SJSA1 (cell line): ENCODE results near the gene IL12A. TPM values are rescaled to one million over a fixed set of nuclear protein-coding genes. Genes with fewer than 3 reads are reported as not detected.
A peak's percentile ranks its signal among the peaks of the same experiment; 100 is the strongest.

Experiments
- DNase-seq, 2 experiments: peaks; one replicate each; pipeline ENCODE4 v3.0.0-alpha.2; 2015 to 2020; ENCODE audit warnings: low spot score in 2 of 2, low read depth in 1 of 2
- H3K27ac ChIP-seq: fragments of 250-450 bp; sonication (Bioruptor Pico); 2 replicates; pipeline ENCODE4 v1.5.1; 2020; ENCODE audit warnings: mild to moderate bottlenecking, moderate library complexity
- H3K27me3 ChIP-seq: fragments of 250-450 bp; sonication (Bioruptor Pico); replicated peaks from 2 replicates; pipeline ENCODE4 v1.5.1; 2020; ENCODE audit warnings: mild to moderate bottlenecking, moderate library complexity
- H3K36me3 ChIP-seq: fragments of 250-450 bp; sonication (Bioruptor Pico); 2 replicates; pipeline ENCODE4 v1.5.1; 2020; ENCODE audit warnings: mild to moderate bottlenecking
- H3K4me1 ChIP-seq: fragments of 250-450 bp; sonication (Bioruptor Pico); replicated peaks from 2 replicates; pipeline ENCODE4 v1.6.1; 2021; ENCODE audit warnings: mild to moderate bottlenecking
- H3K4me3 ChIP-seq: fragments of 250-450 bp; sonication (Bioruptor Pico); 2 replicates; pipeline ENCODE4 v1.5.1; 2020; ENCODE audit warnings: mild to moderate bottlenecking
- H3K9me3 ChIP-seq: fragments of 250-450 bp; sonication (Bioruptor Pico); replicated peaks from 2 replicates; pipeline ENCODE4 v1.5.1; 2020; ENCODE audit warnings: mild to moderate bottlenecking
- total RNA-seq: library from RNA; depleted of rRNA; stranded (reverse); fragments of >200 nt; shearing (Covaris generic); gene quantifications from 2 replicates; pipeline ENCODE4 v1.2.3, GENCODE V29; 2014

IL12A gene
- total RNA-seq, 1 experiment from 2014 or later = 5.5 TPM

DNA sequence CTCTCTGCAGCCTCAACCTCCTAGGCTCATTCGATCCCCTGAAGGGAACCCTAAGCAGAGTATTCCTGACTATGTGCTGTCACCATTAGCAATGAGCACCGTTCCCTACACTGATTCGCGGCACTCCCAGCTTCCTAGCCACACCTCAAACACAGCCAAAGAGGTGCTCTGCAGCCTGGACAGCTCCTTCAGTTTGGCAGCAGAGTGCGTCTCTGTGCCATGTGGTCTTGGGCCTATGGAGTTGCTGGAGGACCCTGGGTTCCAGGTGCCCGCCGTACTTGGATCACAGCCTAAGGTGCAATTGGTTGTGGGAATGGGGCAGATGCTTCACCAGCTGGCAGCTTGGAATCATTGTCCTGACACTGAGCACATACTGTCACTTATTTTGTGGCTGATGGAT, 17.3 kb upstream of the IL12A start:
- Histone ChIP-seq H3K27ac (no peak overlapping the region), H3K36me3 (no peaks in the 10 kb centered on the region), H3K4me3 (no peak overlapping the region), H3K4me1 (no peaks in the 10 kb centered on the region), H3K27me3 (no peaks in the 10 kb centered on the region), H3K9me3 (no peaks in the 10 kb centered on the region)
- no peak for DNase-seq

DNA sequence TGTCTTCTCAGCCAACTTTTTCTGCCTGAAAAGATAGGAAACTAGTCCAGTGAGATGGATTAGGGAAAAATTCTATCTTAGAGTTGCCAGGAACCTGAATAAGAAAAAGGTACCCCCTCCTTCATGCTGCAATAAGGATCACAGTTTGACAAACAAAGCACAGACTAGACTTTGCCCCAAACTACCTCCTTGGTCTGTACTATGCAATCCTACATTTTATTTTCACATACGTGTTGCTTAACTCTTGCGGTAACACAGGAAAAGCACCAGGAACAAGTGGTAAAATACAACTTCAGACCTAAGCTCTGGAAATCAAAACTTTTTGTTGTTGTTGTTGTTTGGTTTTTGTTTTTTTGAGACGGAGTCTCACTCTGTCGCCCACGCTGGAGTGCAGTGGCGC, 11.3 kb upstream of the IL12A start:
- Histone ChIP-seq H3K9me3 (no peaks in the 10 kb centered on the region), H3K27ac (no peak overlapping the region), H3K36me3 (no peaks in the 10 kb centered on the region), H3K27me3 (0 out of 2 replicates have a peak, but pooled peaks cover 3% of the 10 kb centered on the region), H3K4me3 (no peak overlapping the region), H3K4me1 (no peaks in the 10 kb centered on the region)
- no peak for DNase-seq

DNA sequence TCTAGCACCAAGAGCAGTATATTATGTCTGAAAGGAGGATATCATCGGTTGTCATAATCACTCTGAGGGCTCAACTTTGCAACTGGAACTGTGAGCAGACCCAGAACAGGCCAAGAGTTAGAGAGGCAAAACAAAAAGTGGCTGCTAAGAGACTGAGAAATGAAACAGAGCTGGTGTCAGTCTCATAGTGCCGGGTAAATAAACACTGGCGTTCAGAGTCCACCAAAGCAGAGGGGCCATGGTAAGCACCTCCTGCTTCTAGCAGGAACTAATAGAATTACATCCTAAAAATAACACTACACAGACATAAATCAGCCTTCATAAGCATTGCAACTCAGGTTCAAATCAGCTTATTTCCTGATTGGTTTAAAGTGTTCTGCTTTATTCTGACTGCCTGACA, 10.3 kb upstream of the IL12A start:
- H3K36me3 ChIP-seq = no peaks in the 10 kb centered on the region
- H3K9me3 ChIP-seq = no peaks in the 10 kb centered on the region
- no peak for DNase-seq
- H3K4me3 ChIP-seq = no peak overlapping the region
- no peaks in the 10 kb centered on the region for H3K4me1 ChIP-seq
- H3K27ac ChIP-seq = no peak overlapping the region
- 0 out of 2 replicates have a peak, but pooled peaks cover 3% of the 10 kb centered on the region for H3K27me3 ChIP-seq

DNA sequence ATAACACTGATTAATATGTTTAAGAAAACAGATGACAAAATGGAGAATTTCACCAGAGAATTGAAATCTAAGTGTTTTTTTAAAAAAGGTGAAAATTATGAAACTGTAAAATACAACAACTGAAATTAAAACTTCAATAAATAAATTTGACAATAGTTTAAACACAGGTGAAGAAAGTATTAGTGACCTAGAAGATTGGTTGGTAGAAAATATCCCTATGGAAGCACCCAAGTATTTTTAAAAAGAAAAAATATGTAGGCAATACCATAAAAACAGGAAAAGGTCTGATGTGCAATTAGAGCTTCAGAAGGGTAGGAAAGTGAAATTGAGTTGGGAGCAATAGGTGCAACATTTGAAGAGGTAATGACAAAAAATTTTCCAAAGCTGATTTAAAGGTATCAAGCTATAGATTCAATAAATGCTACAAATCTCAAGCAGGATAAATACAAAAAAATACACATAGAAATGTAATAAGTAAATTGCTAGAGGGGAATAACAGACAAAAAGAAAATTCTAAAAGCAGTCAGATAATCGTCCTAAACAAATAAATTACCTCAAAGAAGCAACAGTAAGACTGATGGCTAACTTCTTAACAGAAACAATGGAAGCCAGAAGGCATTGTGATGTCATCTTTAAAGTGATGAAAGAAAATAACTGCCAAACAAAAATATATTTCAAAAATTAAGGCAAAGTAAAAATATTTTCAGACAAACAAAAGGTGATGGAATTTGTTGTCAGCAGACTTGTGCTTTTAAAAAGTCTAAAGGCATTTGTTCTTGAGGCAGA, 9.5 kb upstream of the IL12A start:
- Histone ChIP-seq H3K27me3 (0 out of 2 replicates have a peak, but pooled peaks cover 3% of the 10 kb centered on the region), H3K4me3 (no peak overlapping the region), H3K9me3 (no peaks in the 10 kb centered on the region), H3K36me3 (no peaks in the 10 kb centered on the region), H3K4me1 (no peaks in the 10 kb centered on the region), H3K27ac (no peak overlapping the region)
- no peak for DNase-seq

DNA sequence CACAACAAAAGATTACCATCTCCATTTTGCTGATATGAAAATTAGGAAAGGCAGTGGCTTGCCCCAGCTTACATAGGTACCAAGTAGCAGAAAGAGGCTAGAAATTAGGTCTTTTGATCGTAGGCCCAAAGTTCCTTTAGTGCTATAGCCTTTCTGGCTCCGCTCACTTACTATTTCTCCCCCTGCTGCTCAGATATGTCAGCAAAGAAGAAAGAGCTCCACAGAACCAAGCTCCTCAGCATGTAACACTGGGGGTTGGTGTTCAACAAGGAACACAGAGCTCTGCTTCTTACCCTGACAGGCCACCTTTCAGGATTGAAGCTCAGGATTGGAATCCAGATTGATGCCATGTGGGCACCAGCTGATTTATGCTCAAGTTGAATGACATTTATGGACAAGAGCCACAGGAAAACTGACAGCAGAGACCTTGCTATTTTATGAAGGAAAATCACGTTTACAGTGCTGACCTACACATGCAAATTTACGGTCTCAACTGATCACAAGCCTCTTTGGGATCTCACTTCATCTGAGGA, 6.1 kb upstream of the IL12A start:
- Histone ChIP-seq H3K9me3 (no peaks in the 10 kb centered on the region), H3K27ac (no peak overlapping the region), H3K36me3 (no peaks in the 10 kb centered on the region), H3K27me3 (no peaks in the 10 kb centered on the region), H3K4me1 (peaks cover 2% of the 10 kb centered on the region), H3K4me3 (no peak overlapping the region)
- no peak for DNase-seq

DNA sequence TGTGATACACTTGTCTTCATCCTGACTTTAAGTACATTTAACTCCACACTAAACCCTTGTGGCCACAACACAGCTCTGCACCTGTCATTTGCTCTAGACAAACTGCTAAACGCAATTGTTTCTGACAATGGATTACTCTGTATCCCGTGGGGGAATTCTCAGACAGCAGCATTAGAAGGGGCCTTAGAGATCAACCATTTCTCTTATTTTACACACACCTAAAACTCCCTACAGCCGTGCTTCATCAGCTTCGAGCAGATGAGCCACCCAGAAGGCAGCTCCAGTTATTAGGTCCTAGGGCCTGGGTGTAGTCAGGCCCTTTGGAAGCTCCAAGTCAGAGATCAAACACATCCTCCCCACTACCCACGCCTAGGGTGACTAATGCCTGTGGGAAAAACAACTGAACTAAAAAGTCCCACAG, 1.3 kb upstream of the IL12A start:
- no peak for DNase-seq
- no peaks in the 10 kb centered on the region for H3K36me3 ChIP-seq
- H3K27ac ChIP-seq = no peak overlapping the region

DNA sequence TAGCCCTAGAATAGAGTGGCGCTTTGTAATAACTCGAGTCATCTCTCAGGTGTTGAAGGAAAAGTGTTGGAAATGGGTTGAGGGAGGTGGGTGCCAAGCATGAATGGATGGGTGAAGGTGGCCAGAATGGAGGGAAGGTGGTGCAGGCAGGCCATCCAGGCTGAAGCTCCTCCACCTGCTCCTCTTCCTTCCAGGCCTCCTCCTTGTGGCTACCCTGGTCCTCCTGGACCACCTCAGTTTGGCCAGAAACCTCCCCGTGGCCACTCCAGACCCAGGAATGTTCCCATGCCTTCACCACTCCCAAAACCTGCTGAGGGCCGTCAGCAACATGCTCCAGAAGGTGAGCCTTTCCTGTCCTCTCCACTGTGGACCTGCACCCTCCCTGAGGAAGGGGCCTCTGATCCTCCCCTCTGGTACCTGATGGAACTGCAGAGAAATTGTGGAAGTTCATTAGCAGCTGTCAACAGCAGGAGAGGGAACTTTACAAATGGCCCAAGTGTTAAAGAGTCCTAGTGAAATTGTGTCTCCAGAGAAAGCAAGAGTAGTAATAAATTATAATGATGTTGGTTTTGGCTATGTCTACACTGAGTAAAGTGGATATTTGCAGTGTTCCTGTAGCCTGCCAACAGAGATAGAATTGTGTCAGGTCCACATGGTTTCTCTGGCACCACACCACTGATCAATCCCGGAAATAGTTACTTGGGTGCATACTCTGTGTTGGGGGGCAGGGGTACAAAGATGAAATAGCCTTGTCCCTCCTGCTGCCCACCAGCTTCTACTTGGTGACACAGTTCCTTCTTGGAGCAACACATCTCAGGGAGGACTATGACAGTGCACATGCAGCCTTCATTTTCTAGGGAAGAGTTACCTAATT, 1.6 kb downstream of the IL12A start:
- peaks cover 33% of the 10 kb centered on the region for H3K4me1 ChIP-seq
- no peak overlapping the region for H3K4me3 ChIP-seq
- no peaks in the 10 kb centered on the region for H3K27me3 ChIP-seq
- H3K9me3 ChIP-seq = no peaks in the 10 kb centered on the region
- H3K36me3 ChIP-seq = no peaks in the 10 kb centered on the region
- no peak for DNase-seq
- H3K27ac ChIP-seq = no peak overlapping the region

More for the DNA sequence above, 1.3 kb upstream of the IL12A start:
- peaks cover 16% of the 10 kb centered on the region for H3K4me1 ChIP-seq
- H3K9me3 ChIP-seq = no peaks in the 10 kb centered on the region
- no peaks in the 10 kb centered on the region for H3K27me3 ChIP-seq
- H3K4me3 ChIP-seq = no peak overlapping the region

DNA sequence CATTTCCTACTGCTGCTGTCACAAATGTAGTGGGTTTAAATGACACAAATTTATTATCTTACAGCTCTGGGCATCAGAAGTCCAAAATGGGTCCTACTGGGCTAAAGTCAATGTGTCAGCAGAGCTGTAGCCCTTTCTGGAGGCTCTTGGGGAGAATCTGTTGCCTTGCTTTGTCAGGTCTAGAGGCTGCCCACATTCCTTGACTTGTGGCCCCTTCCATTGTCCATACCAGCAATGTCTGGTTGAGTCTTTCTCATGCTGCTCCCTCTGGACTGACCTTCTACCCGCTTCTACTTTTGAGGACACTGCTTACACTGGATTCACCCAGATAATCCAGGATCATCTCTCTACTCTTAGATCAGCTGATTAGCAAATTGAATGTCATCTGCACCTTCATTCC, 3.0 kb downstream of the IL12A start:
- Histone ChIP-seq H3K9me3 (no peaks in the 10 kb centered on the region), H3K4me3 (no peak overlapping the region), H3K27ac (no peak overlapping the region), H3K4me1 (peaks cover 43% of the 10 kb centered on the region), H3K27me3 (no peaks in the 10 kb centered on the region), H3K36me3 (no peaks in the 10 kb centered on the region)
- no peak for DNase-seq

DNA sequence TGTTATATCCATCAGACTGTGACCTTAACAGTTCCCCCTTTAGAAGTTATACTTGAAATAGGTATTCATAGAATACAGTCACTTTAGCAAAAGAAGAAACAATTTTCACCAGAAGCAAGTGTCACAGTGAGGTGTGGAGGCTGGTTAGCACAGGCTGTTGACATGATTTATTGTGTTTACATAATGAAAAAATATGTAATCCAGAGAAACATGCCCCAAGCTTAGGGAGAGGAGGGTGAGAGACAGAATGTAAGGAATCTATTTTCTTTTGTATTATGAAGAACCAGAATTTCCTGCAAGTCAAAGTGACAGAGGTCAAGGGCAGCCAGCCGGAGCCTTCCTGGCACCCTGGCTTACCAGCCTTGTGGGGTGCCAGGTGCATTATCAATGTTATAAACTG, 4.0 kb downstream of the IL12A start:
- no peak for DNase-seq
- no peaks in the 10 kb centered on the region for H3K27me3 ChIP-seq
- H3K4me3 ChIP-seq = no peak overlapping the region
- H3K36me3 ChIP-seq = no peaks in the 10 kb centered on the region
- H3K27ac ChIP-seq = no peak overlapping the region
- peaks cover 40% of the 10 kb centered on the region for H3K4me1 ChIP-seq
- H3K9me3 ChIP-seq = no peaks in the 10 kb centered on the region

DNA sequence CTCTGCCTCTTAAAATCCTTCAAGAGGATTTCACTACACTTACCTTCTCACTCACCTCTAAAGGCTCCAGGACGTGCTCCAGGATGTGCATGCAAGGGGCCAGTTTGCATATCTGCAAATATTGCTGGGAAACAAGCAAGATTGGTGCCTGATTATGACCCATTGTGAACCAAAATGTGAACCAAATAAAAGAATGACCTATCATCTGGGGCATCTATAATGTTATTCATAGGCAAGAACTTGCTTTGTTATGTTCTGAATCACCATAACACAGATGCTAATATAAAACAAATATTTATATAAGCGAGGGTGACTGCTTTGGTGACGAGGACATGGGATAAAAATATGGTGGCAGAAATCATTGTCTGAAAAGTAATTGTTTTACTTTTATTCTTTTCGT, 5.5 kb downstream of the IL12A start:
- Histone ChIP-seq H3K27me3 (no peaks in the 10 kb centered on the region), H3K36me3 (no peaks in the 10 kb centered on the region)

DNA sequence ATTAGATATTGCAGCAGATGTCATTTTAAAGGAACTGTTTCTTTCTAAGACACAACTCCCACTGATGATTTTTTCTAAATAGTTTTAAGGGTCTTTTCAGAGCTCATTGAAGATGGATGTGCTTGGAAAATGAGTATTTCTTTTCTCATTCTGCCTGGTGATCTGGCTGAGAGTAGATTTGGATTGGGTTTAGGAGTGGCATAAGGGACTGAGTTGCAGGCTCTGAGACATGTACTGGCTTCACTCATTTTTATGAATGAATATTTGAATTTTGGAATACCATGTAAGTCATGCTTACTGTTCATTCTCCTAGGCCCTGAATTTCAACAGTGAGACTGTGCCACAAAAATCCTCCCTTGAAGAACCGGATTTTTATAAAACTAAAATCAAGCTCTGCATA, 6.5 kb downstream of the IL12A start:
- no peak for DNase-seq
- no peak overlapping the region for H3K4me3 ChIP-seq
- peaks cover 26% of the 10 kb centered on the region for H3K4me1 ChIP-seq
- H3K27me3 ChIP-seq = no peaks in the 10 kb centered on the region
- no peak overlapping the region for H3K27ac ChIP-seq
- no peaks in the 10 kb centered on the region for H3K9me3 ChIP-seq
- H3K36me3 ChIP-seq = no peaks in the 10 kb centered on the region

More for the DNA sequence above, 5.5 kb downstream of the IL12A start:
- Histone ChIP-seq H3K9me3 (no peaks in the 10 kb centered on the region), H3K4me1 (peaks cover 29% of the 10 kb centered on the region), H3K4me3 (no peak overlapping the region), H3K27ac (peak overlapping the region; percentile 11; the same call in 1 of the 2 replicates)
- peak in 1 of 2 experiments; percentile 55 for DNase-seq

DNA sequence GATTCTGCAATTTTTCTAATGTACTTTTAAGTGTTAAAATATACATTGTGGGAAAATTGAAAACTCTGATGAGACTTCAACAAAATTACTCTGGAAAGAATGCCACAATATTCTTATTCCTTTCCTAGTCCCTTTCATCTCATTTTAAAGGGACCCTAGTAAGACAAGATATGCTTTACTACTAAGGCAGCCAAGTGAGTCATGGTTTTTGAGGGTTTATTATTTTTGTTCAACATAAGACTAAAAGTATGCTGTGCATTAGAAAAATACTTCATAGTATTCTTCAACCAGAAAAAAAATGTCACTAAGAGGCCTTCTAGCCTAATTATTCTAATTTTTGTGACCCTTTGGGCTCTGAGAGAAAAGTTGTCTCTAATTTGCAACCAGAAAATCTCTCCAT, 7.4 kb downstream of the IL12A start:
- Histone ChIP-seq H3K27ac (no peak overlapping the region), H3K27me3 (no peaks in the 10 kb centered on the region), H3K4me1 (peaks cover 26% of the 10 kb centered on the region), H3K9me3 (no peaks in the 10 kb centered on the region), H3K4me3 (no peak overlapping the region), H3K36me3 (no peaks in the 10 kb centered on the region)
- no peak for DNase-seq

DNA sequence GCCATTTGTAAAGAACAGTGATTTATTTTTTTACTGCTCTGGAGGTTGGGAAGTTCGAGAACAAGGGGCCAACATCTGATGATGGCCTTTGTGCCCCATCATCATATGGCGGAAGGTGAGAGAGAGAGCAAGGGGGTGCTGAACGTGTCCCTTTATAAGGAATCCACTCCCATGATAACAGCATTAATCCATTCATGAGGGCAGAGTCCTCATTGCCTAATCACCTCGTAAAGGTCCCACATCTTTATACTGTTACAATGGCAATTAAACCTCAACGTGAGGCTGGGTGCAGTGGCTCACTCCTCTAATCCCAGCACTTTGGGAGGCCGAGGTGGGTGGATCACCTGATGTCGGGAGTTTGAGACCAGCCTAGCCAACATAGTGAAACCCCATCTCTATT, 8.3 kb downstream of the IL12A start:
- Histone ChIP-seq H3K4me1 (peaks cover 26% of the 10 kb centered on the region), H3K36me3 (no peaks in the 10 kb centered on the region), H3K9me3 (no peaks in the 10 kb centered on the region), H3K27ac (no peak overlapping the region), H3K27me3 (no peaks in the 10 kb centered on the region), H3K4me3 (no peak overlapping the region)
- DNase-seq = no peak
